Measurements from ENCODE around the gene DYNLL1.

- no peak for TF ChIP-seq CTCF (IDR thresholded peaks at IDR 0.05)
- no peak for TF ChIP-seq EP300 (IDR thresholded peaks at IDR 0.05)
- TF ChIP-seq RAD21 (conservative IDR thresholded peaks at IDR 0.05 in 1 of 2, IDR thresholded peaks at IDR 0.05 in 1 of 2): no peak
- no peak for TF ChIP-seq MAFK (IDR thresholded peaks at IDR 0.05; ENCODE audit: partially characterized antibody)
- no peak for TF ChIP-seq USF2 (IDR thresholded peaks at IDR 0.05)
- no peak for TF ChIP-seq POLR2A (IDR thresholded peaks at IDR 0.05; ENCODE audit: low read length)
- no peak for TF ChIP-seq JUN (IDR thresholded peaks at IDR 0.05)
- TF ChIP-seq BHLHE40 (IDR thresholded peaks at IDR 0.05; ENCODE audit: low read depth, low read length): no peak
- TF ChIP-seq REST (IDR thresholded peaks at IDR 0.05): no peak
- no peak for TF ChIP-seq RFX5 (IDR thresholded peaks at IDR 0.05)
Measured at GRCh38 chr12:120483621-120484020, 12.3 kb upstream of the DYNLL1 start.

Data from A549 (cell line).